H1 (cell line): ENCODE results near the gene EXOSC6. TPM values are rescaled to one million over a fixed set of nuclear protein-coding genes. Genes with fewer than 3 reads are reported as not detected.

Experiments used
- CTCF ChIA-PET: fragments of 300-600 bp; sonication (Branson Sonifier 250); formaldehyde crosslinking; loops from one replicate; lab custom pipeline; 2021; ENCODE audit not compliant: partially characterized antibody; lab: Charles Lee
- POLR2A ChIA-PET: fragments of 300-600 bp; sonication (Branson Sonifier 250); formaldehyde crosslinking; loops from one replicate; lab custom pipeline; 2021; ENCODE audit warnings: inconsistent platforms; ENCODE audit not compliant: partially characterized antibody; lab: Charles Lee
- DNase-seq, 2 experiments: peaks; one replicate each; pipeline versions ENCODE4 v3.0.0 to v3.0.0-alpha.2; 2010 to 2022; ENCODE audit warnings: low spot score in 2 of 2, low read depth in 1 of 2, mixed read lengths in 1 of 2
- FAIRE-seq: peaks from 2 replicates; lab custom pipeline; 2011; peaks lifted over from hg19 to GRCh38; lab: Jason Lieb, UNC
- H2AFZ ChIP-seq: 2 replicates; pipeline ENCODE4 v1.8.1; 2012; ENCODE audit warnings: low read length, inconsistent platforms
- H2AK5ac ChIP-seq: 2 replicates; pipeline ENCODE4 v1.6.1; 2013; ENCODE audit warnings: low read depth, low read length
- H2BK120ac ChIP-seq: replicated peaks from 2 replicates; pipeline ENCODE3; 2013; ENCODE audit warnings: low read depth, low read length, inconsistent platforms
- H2BK12ac ChIP-seq: 2 replicates; pipeline ENCODE4 v1.6.1; 2013; ENCODE audit warnings: low read depth, low read length
- H2BK15ac ChIP-seq: 2 replicates; pipeline ENCODE4 v1.6.1; 2013; ENCODE audit warnings: low read length
- H2BK20ac ChIP-seq: 2 replicates; pipeline ENCODE4 v1.6.1; 2013; ENCODE audit warnings: low read length
- H2BK5ac ChIP-seq: 2 replicates; pipeline ENCODE4 v1.6.1; 2013; ENCODE audit warnings: low read depth, low read length
- H3K14ac ChIP-seq: 2 replicates; pipeline ENCODE4 v1.6.1; 2013; ENCODE audit warnings: inconsistent platforms; ENCODE audit not compliant: insufficient read length
- H3K18ac ChIP-seq: 2 replicates; pipeline ENCODE4 v1.6.1; 2013; ENCODE audit warnings: low read length; ENCODE audit errors: extremely low read depth
- H3K23ac ChIP-seq: 2 replicates; pipeline ENCODE4 v1.6.1; 2013; ENCODE audit warnings: inconsistent platforms; ENCODE audit not compliant: insufficient read length
- H3K23me2 ChIP-seq: 2 replicates; pipeline ENCODE4 v1.6.1; 2013; ENCODE audit warnings: low read depth, low read length
- H3K27ac ChIP-seq: 2 replicates; pipeline ENCODE4 v1.6.1; 2011; ENCODE audit warnings: low read depth, low read length, inconsistent platforms
- H3K27me3 ChIP-seq, 4 experiments: replicated peaks in 1 of 4; 1 replicate in 1 of 4; 2 replicates in 3 of 4; pipeline versions ENCODE4 v1.6.1 to v1.8.1; 2011 to 2013; ENCODE audit warnings: low read length in 3 of 4, mild to moderate bottlenecking in 3 of 4, inconsistent platforms in 2 of 4, mixed read lengths in 2 of 4, moderate library complexity in 1 of 4; ENCODE audit not compliant: control insufficient read depth in 3 of 4, insufficient read depth in 3 of 4; ENCODE audit errors: extremely low read depth in 1 of 4
- H3K36me3 ChIP-seq, 4 experiments: 2 replicates each; pipeline versions ENCODE4 v1.6.1 to v1.8.1; 2011 to 2013; ENCODE audit warnings: mild to moderate bottlenecking in 4 of 4, low read length in 3 of 4, moderate library complexity in 2 of 4, control low read depth in 1 of 4, inconsistent platforms in 1 of 4; ENCODE audit not compliant: insufficient read depth in 4 of 4, control insufficient read depth in 2 of 4
- H3K4ac ChIP-seq: replicated peaks from 2 replicates; pipeline ENCODE3; 2013; ENCODE audit warnings: low read length, low read depth, mixed read lengths, inconsistent platforms; ENCODE audit not compliant: insufficient read length
- H3K4me1 ChIP-seq, 4 experiments: replicated peaks in 1 of 4; 1 replicate in 1 of 4; 2 replicates in 3 of 4; pipeline versions ENCODE4 v1.6.1 to v1.8.1; 2011 to 2013; ENCODE audit warnings: low read length in 3 of 4, inconsistent platforms in 2 of 4, mixed read lengths in 1 of 4; ENCODE audit not compliant: insufficient read depth in 4 of 4, control insufficient read depth in 3 of 4
- H3K4me2 ChIP-seq, 2 experiments: 2 replicates each; pipeline versions ENCODE4 v1.6.1 to v1.8.1; 2011 to 2013; ENCODE audit warnings: low read depth in 2 of 2, low read length in 2 of 2, control low read depth in 1 of 2, inconsistent platforms in 1 of 2, mild to moderate bottlenecking in 1 of 2; ENCODE audit not compliant: insufficient read depth in 1 of 2
- H3K4me3 ChIP-seq, 4 experiments: fragments of 200-600, 300-600 bp in 1 of 4; sonication (generic), shearing (Covaris generic), sonication (Bioruptor Twin) in 1 of 4; 2 replicates each; pipeline versions ENCODE4 v1.5.1 to v1.8.1; 2011 to 2016; ENCODE audit warnings: low read length in 4 of 4, low read depth in 3 of 4, control low read depth in 2 of 4, inconsistent platforms in 2 of 4, mild to moderate bottlenecking in 2 of 4, mixed read lengths in 1 of 4, moderate library complexity in 1 of 4; ENCODE audit not compliant: insufficient read depth in 2 of 4; ENCODE audit errors: extremely low read depth in 1 of 4
- H3K56ac ChIP-seq: replicated peaks from 2 replicates; pipeline ENCODE3; 2013; ENCODE audit warnings: low read depth, mild to moderate bottlenecking, mixed read lengths, low read length, inconsistent platforms; ENCODE audit not compliant: insufficient read length
- H3K79me1 ChIP-seq: 2 replicates; pipeline ENCODE4 v1.6.1; 2013; ENCODE audit warnings: low read depth, low read length, control low read depth
- H3K79me2 ChIP-seq, 2 experiments: 2 replicates each; pipeline versions ENCODE4 v1.6.1 to v1.8.1; 2012 to 2013; ENCODE audit warnings: low read length in 2 of 2, mild to moderate bottlenecking in 2 of 2, inconsistent platforms in 1 of 2; ENCODE audit not compliant: insufficient read depth in 2 of 2, control insufficient read depth in 1 of 2
- H3K9ac ChIP-seq, 4 experiments: replicated peaks in 1 of 4; 1 replicate in 1 of 4; 2 replicates in 3 of 4; pipeline versions ENCODE4 v1.6.1 to v1.8.1; 2011 to 2013; ENCODE audit warnings: low read depth in 3 of 4, low read length in 3 of 4, control low read depth in 2 of 4, mild to moderate bottlenecking in 2 of 4, moderate library complexity in 2 of 4, inconsistent platforms in 1 of 4; ENCODE audit errors: extremely low read depth in 1 of 4
- H3K9me3 ChIP-seq, 2 experiments: 2 replicates each; pipeline versions ENCODE4 v1.6.1 to v1.8.1; 2012 to 2013; ENCODE audit warnings: mild to moderate bottlenecking in 2 of 2, moderate library complexity in 2 of 2, control low read depth in 1 of 2, inconsistent platforms in 1 of 2, low read depth in 1 of 2, low read length in 1 of 2, mixed read lengths in 1 of 2; ENCODE audit not compliant: insufficient read depth in 2 of 2
- H4K20me1 ChIP-seq, 2 experiments: replicated peaks in 1 of 2; 2 replicates each; pipeline versions ENCODE3 to v1.8.1; 2011 to 2013; ENCODE audit warnings: inconsistent platforms in 2 of 2, low read length in 2 of 2, mild to moderate bottlenecking in 1 of 2; ENCODE audit not compliant: insufficient read depth in 2 of 2, control insufficient read depth in 1 of 2
- H4K5ac ChIP-seq: 2 replicates; pipeline ENCODE4 v1.6.1; 2013; ENCODE audit warnings: low read length, low read depth, mixed read lengths, inconsistent platforms; ENCODE audit not compliant: insufficient read length
- H4K8ac ChIP-seq: 2 replicates; pipeline ENCODE4 v1.8.0; 2013; ENCODE audit warnings: mild to moderate bottlenecking, moderate library complexity, low read length, inconsistent platforms; ENCODE audit not compliant: insufficient read depth; ENCODE audit errors: extremely low read depth
- H4K91ac ChIP-seq: replicated peaks from 2 replicates; pipeline ENCODE3; 2013; ENCODE audit warnings: low read length, mixed read lengths, inconsistent platforms; ENCODE audit not compliant: insufficient read length
- NANOG ChIP-seq: IDR thresholded peaks from 2 replicates; pipeline ENCODE4 v1.6.1; 2011; ENCODE audit warnings: low read length, low read depth, mild to moderate bottlenecking, inconsistent platforms; ENCODE audit not compliant: insufficient read depth, poor library complexity, severe bottlenecking
- POLR2A ChIP-seq, 2 experiments: IDR thresholded peaks; 1 replicate in 1 of 2; 2 replicates in 1 of 2; pipeline ENCODE4 v1.6.1; 2011; ENCODE audit warnings: low read depth in 2 of 2, low read length in 2 of 2, mild to moderate bottlenecking in 2 of 2; ENCODE audit errors: control extremely low read depth in 1 of 2
- SP1 ChIP-seq: IDR thresholded peaks from 2 replicates; pipeline ENCODE4 v1.6.1; 2011; ENCODE audit warnings: low read depth, low read length
- WGBS, 2 experiments: shearing (Covaris generic) in 1 of 2; methylation state at CpG; one replicate each; pipeline versions ENCODE4 v1.1.6 to v1.1.7; 2013 to 2015; ENCODE audit warnings: low lambda C conversion rate in 2 of 2, mixed read lengths in 2 of 2, inconsistent platforms in 1 of 2, low coverage in 1 of 2, missing lambda C conversion rate in 1 of 2; ENCODE audit not compliant: insufficient replicate concordance in 2 of 2, insufficient coverage in 1 of 2, insufficient read length in 1 of 2; ENCODE audit errors: extremely low coverage in 1 of 2, missing lambda C conversion rate in 1 of 2; 5-methylcytosine and 5-hydroxymethylcytosine counted together
- polyA plus RNA-seq, 7 experiments: library from polyadenylated mRNA; depleted of rRNA in 3 of 7; stranded (reverse) in 5 of 7; unstranded in 2 of 7; fragments of >200 nt in 5 of 7; fragments of 200-250 nt in 2 of 7; gene quantifications; 1 replicate in 5 of 7; 2 replicates in 1 of 7; 4 replicates in 1 of 7; pipeline versions ENCODE4 v1.2.1 to v1.2.3, GENCODE V29; 2011 to 2013; ENCODE audit warnings: missing spikeins in 2 of 7, mixed read lengths in 2 of 7
- total RNA-seq: library from RNA; stranded (reverse); fragmentation: NEBNext Ultra II Directional; extraction: Animal tissue kit (Norgen Biotek cat#: 25700); gene quantifications from 2 replicates; pipeline ENCODE4 v1.2.1, GENCODE V29; 2021

EXOSC6 gene
- total and polyA plus RNA-seq, 2 of the 8 experiments (the other 6 are each of a cell fraction or from before 2014, with no cell fraction given), result 9.7 to 22.5 TPM

DNA sequence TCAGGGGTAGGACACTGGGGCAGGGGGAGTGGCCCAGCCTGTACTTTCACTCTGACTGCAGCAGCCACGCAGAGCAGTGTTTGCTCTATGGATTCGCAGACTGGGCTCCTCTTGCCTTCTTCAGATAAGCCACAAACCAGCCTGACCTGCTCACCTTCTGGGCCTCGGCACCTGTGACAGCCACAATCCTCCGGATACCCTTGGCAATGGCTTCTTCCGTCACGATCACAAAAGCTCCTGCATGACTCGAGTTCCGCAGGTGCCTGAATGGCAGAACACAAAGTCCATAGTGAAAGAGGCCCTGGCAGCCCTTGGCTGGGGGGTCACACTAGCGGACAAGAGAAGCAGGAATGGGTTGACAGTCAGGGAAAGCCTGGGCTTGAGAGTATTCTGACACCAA is 3.8 kb upstream of the EXOSC6 start:
- peaks cover 6 to 20% of the 10 kb centered on the region in 2 experiments for H4K20me1 ChIP-seq
- H3K27me3 ChIP-seq, result no peaks in the 10 kb centered on the region
- no peak overlapping the region for H3K27ac ChIP-seq
- peaks cover 5% of the 10 kb centered on the region for H3K79me1 ChIP-seq
- WGBS, 2 experiments, result 96% methylated on average over 9 of the region's 9 CpGs; no CpG with 5 or more reads in 1 of the 2 experiments
- ChIA-PET POLR2A (interaction anchor here (6.8 to 12.3 kb wide), 2 partner anchors 7 to 22 kb away, joined by 48 to 414 read pairs; partner anchors contain the start of gene AARS1), CTCF (interaction anchor here (0.6 to 8.3 kb wide), 5 partner anchors 8 to 93 kb away, joined by 4 to 67 read pairs (median 5); no protein-coding TSS in a partner anchor)
- H3K18ac ChIP-seq, result no peak overlapping the region
- H4K8ac ChIP-seq, result no peak overlapping the region
- H3K56ac ChIP-seq, result no peak overlapping the region
- H2BK5ac ChIP-seq, result no peak overlapping the region
- H3K36me3 ChIP-seq, result peaks cover 43 to 84% (median 76%) of the 10 kb centered on the region in 4 experiments
- FAIRE-seq, result no peak
- H4K5ac ChIP-seq, result no peak overlapping the region
- H2BK12ac ChIP-seq, result no peak overlapping the region
- H3K4me3 ChIP-seq, result no peak overlapping the region
- peaks cover 3% of the 10 kb centered on the region; the same call in 1 of the 2 replicates for H3K23me2 ChIP-seq
- H4K91ac ChIP-seq, result no peak overlapping the region
- no peak overlapping the region for H2BK15ac ChIP-seq
- H3K4ac ChIP-seq, result no peak overlapping the region
- H2BK20ac ChIP-seq, result no peak overlapping the region
- no peak overlapping the region for H3K14ac ChIP-seq
- DNase-seq, result peak in 1 of 2 experiments; percentile 40
- no peak overlapping the region for H3K4me2 ChIP-seq
- H3K79me2 ChIP-seq, result peaks cover 0 to 4% of the 10 kb centered on the region in 2 experiments; a peak in 1 of 4 replicates
- no peak overlapping the region for H2AK5ac ChIP-seq
- TF ChIP-seq POLR2A (IDR thresholded peaks at IDR 0.05; ENCODE audit: control extremely low read depth in 1 of 2, low read depth in 2 of 2, low read length in 2 of 2) (peak in 1 of 2 experiments; percentile 43; a peak in 1 of 3 replicates), SP1 (no peak), NANOG (no peak)
- H3K9ac ChIP-seq, result no peak overlapping the region
- H3K4me1 ChIP-seq, result no peaks in the 10 kb centered on the region; a peak in 2 of 7 replicates
- H3K9me3 ChIP-seq, result no peaks in the 10 kb centered on the region
- no peak overlapping the region for H2AFZ ChIP-seq
- no peak overlapping the region for H2BK120ac ChIP-seq
- no peak overlapping the region for H3K23ac ChIP-seq
